ENCODE data around the gene COL23A1.

Gene COL23A1

DNA sequence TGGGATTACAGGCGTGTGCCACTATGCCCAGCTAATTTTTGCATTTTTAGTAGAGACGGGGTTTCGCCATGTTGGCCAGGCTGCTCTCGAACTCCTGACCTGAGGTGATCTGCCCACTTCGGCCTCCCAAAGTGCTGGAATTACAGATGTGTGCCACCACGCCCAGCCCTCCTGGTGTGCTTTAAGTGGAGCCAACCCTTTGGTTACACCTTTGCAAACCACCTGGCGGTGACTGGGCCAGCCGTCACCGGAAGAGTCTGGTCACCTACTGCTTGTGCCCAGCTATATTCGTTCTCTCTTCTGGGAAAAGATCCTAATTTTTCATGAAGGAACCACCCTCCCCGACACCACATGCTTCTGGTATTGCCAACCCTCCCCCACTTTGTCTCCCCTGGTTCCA is 35.9 kb downstream of the COL23A1 start:
- intact Hi-C loops (cut with DNase I; ENCODE audit: low total_unique reads) = no loop called here
- DNase-seq = peak in 1 of 2 donors; percentile 23
- Histone ChIP-seq H3K36me3 (no peaks in the 10 kb centered on the region), H3K4me3 (no peak overlapping the region), H3K9me3 (no peaks in the 10 kb centered on the region), H3K4me1 (no peaks in the 10 kb centered on the region), H3K27ac (no peak overlapping the region), H3K27me3 (peaks cover 0 to 12% of the 10 kb centered on the region in 2 donors)
- no peak for TF ChIP-seq CTCF (IDR thresholded peaks at IDR 0.05)

- TF ChIP-seq CTCF (IDR thresholded peaks at IDR 0.05) = no peak
- Histone ChIP-seq H3K36me3 (no peaks in the 10 kb centered on the region), H3K9me3 (no peaks in the 10 kb centered on the region), H3K4me3 (no peak overlapping the region), H3K27ac (no peak overlapping the region), H3K27me3 (peaks cover 0 to 12% of the 10 kb centered on the region in 2 donors), H3K4me1 (no peaks in the 10 kb centered on the region)
- DNase-seq = peak in 1 of 2 donors; percentile 32
- intact Hi-C loops (cut with DNase I; ENCODE audit: low total_unique reads) = no loop called here
Measured at GRCh38 chr5:178553517-178553916, 36.7 kb downstream of the COL23A1 start.

DNA sequence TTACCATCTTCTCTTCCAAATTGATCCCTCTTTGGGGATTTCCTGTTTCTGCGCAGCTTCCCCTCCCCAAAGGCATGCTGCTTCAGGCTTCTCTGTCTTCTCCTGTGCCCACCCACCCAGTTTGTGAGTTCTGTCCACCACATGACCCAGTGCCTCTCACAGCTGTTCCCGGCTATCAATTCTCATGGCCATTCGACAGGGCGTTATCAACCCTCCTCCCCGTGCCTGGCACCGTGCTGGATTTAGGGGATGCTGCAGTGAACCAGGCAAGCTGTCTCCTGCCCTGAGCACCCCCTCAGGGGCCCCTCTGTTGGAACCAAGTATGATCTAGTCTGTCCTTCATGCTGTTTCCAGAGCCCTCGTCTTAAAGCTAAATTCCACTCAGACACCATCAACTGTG is 38.7 kb downstream of the COL23A1 start:
- Histone ChIP-seq H3K36me3 (no peaks in the 10 kb centered on the region), H3K27me3 (peaks cover 0 to 18% of the 10 kb centered on the region in 2 donors), H3K4me1 (no peaks in the 10 kb centered on the region), H3K9me3 (no peaks in the 10 kb centered on the region), H3K27ac (no peak overlapping the region), H3K4me3 (no peak overlapping the region)
- intact Hi-C loops (cut with DNase I; ENCODE audit: low total_unique reads) = no loop called here
- DNase-seq = peak in 1 of 2 donors; percentile 34
- TF ChIP-seq CTCF (IDR thresholded peaks at IDR 0.05) = no peak

GRCh38 chr5:178551059-178551458 is 39.1 kb downstream of the COL23A1 start:
- no peak for DNase-seq
- H3K36me3 ChIP-seq = no peaks in the 10 kb centered on the region

DNA sequence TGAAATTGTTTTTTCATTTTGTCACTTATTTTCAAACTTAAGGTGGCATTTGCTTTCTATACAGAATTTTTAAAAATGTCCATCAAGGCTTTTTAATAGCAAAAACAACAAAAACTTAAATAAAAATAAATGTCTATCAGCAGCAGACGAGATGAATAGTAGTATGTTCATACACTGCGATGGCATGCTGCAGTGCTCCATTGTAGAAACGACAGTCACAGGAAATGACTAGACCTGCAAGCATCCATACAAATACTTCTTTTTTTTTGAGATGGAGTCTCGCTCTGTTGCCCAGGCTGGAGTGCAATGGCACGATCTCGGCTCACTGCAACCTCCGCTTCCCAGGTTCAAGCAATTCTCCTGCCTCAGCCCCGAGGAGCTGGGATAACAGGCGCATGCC is 41.4 kb downstream of the COL23A1 start:
- DNase-seq = peak in 1 of 2 donors; percentile 6
- Histone ChIP-seq H3K27me3 (peaks cover 0 to 23% of the 10 kb centered on the region in 2 donors), H3K27ac (no peak overlapping the region), H3K4me1 (no peaks in the 10 kb centered on the region), H3K4me3 (no peak overlapping the region), H3K9me3 (no peaks in the 10 kb centered on the region), H3K36me3 (no peaks in the 10 kb centered on the region)
- intact Hi-C loops (cut with DNase I; ENCODE audit: low total_unique reads) = no loop called here
- no peak for TF ChIP-seq CTCF (IDR thresholded peaks at IDR 0.05)

More at GRCh38 chr5:178551059-178551458, 39.1 kb downstream of the COL23A1 start:
- intact Hi-C loops (cut with DNase I; ENCODE audit: low total_unique reads) = no loop called here
- TF ChIP-seq CTCF (IDR thresholded peaks at IDR 0.05) = peak in 1 of 2 experiments; percentile 32
- H3K4me3 ChIP-seq = no peak overlapping the region
- H3K27me3 ChIP-seq = peaks cover 0 to 22% of the 10 kb centered on the region in 2 donors
- no peaks in the 10 kb centered on the region for H3K9me3 ChIP-seq
- no peaks in the 10 kb centered on the region for H3K4me1 ChIP-seq
- no peak overlapping the region for H3K27ac ChIP-seq

All from tibial artery (tissue), 4 donors.